Measurements from ENCODE around the gene FHOD3.

FHOD3 gene

GRCh38 chr18:36350251-36350651, 52.7 kb downstream of the FHOD3 start:
- no peak overlapping the region for H3K4me3 ChIP-seq (replicated peaks; ENCODE audit: insufficient read depth, low read length)
- peaks cover 3% of the 10 kb centered on the region for H3K27me3 ChIP-seq (ENCODE audit: insufficient read depth, poor library complexity, severe bottlenecking)
- no peak for DNase-seq (ENCODE audit: low read depth in 1 of 2, low spot score in 1 of 2)
- H3K27ac ChIP-seq (replicated peaks) = no peak overlapping the region
- TF ChIP-seq REST (IDR thresholded peaks at IDR 0.05; ENCODE audit: insufficient replicate concordance, low read depth) = no peak
- no peak for TF ChIP-seq CTCF (IDR thresholded peaks at IDR 0.05; ENCODE audit: insufficient read depth, low read length)
- TF ChIP-seq GABPA (IDR thresholded peaks at IDR 0.05; ENCODE audit: low read depth) = no peak
- no peak for TF ChIP-seq POLR2AphosphoS5 (IDR thresholded peaks at IDR 0.05; ENCODE audit: low read depth)
- TF ChIP-seq SPI1 (IDR thresholded peaks at IDR 0.05; ENCODE audit: borderline replicate concordance, low read depth) = no peak

- Histone ChIP-seq H3K27me3 (ENCODE audit: insufficient read depth, poor library complexity, severe bottlenecking) (peaks cover 3% of the 10 kb centered on the region), H3K27ac (replicated peaks) (no peak overlapping the region), H3K4me3 (replicated peaks; ENCODE audit: insufficient read depth, low read length) (no peak overlapping the region)
- no peak for DNase-seq (ENCODE audit: low read depth in 1 of 2, low spot score in 1 of 2)
- TF ChIP-seq GABPA (IDR thresholded peaks at IDR 0.05; ENCODE audit: low read depth) (no peak), CTCF (IDR thresholded peaks at IDR 0.05; ENCODE audit: insufficient read depth, low read length) (no peak), REST (IDR thresholded peaks at IDR 0.05; ENCODE audit: insufficient replicate concordance, low read depth) (no peak), SPI1 (IDR thresholded peaks at IDR 0.05; ENCODE audit: borderline replicate concordance, low read depth) (no peak), POLR2AphosphoS5 (IDR thresholded peaks at IDR 0.05; ENCODE audit: low read depth) (no peak)
These were observed 53.4 kb downstream of the FHOD3 start for GRCh38 chr18:36350839-36351469.

- no peak for DNase-seq (ENCODE audit: low read depth in 1 of 2, low spot score in 1 of 2)
- TF ChIP-seq GABPA (IDR thresholded peaks at IDR 0.05; ENCODE audit: low read depth) = no peak
- no peak for TF ChIP-seq POLR2AphosphoS5 (IDR thresholded peaks at IDR 0.05; ENCODE audit: low read depth)
- no peak for TF ChIP-seq CTCF (IDR thresholded peaks at IDR 0.05; ENCODE audit: insufficient read depth, low read length)
- TF ChIP-seq SPI1 (IDR thresholded peaks at IDR 0.05; ENCODE audit: borderline replicate concordance, low read depth) = no peak
- TF ChIP-seq REST (IDR thresholded peaks at IDR 0.05; ENCODE audit: insufficient replicate concordance, low read depth) = no peak
- no peak overlapping the region for H3K4me3 ChIP-seq (replicated peaks; ENCODE audit: insufficient read depth, low read length)
- H3K27me3 ChIP-seq (ENCODE audit: insufficient read depth, poor library complexity, severe bottlenecking) = peaks cover 3% of the 10 kb centered on the region
- no peak overlapping the region for H3K27ac ChIP-seq (replicated peaks)
These were observed 54.9 kb downstream of the FHOD3 start for GRCh38 chr18:36352384-36352783.
